NCI-H226 (cell line): ENCODE measurements around the gene EME1.

Experiments
- DNase-seq: peaks from one replicate; pipeline ENCODE4 v3.0.0-alpha.2; 2015

The EME1 gene

GRCh38 chr17:50348522-50349242, 24.3 kb upstream of the EME1 start:
- peak; percentile 61 for DNase-seq

DNA sequence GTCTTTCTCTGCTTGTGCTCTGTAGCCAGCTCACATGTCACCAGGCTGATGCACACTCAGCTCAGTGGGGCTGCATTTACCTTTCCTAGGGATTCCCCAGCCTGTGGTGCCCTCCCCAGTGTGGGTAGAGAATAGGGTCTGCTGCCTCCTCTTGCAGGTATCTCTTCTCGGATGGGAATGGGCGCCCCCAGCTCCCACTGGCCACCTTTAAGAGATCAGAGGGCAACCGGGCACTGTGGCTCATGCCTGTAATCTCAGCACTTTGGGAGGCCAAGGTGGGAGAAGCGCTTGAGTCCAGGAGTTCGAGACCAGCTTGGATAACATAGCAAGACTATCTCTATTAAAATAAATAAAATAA, 23.8 kb upstream of the EME1 start:
- no peak for DNase-seq

- no peak for DNase-seq
Measured at GRCh38 chr17:50350733-50351132, 22.3 kb upstream of the EME1 start.

- peak; percentile 29 for DNase-seq
Measured at GRCh38 chr17:50352072-50352692, 20.8 kb upstream of the EME1 start.

DNA sequence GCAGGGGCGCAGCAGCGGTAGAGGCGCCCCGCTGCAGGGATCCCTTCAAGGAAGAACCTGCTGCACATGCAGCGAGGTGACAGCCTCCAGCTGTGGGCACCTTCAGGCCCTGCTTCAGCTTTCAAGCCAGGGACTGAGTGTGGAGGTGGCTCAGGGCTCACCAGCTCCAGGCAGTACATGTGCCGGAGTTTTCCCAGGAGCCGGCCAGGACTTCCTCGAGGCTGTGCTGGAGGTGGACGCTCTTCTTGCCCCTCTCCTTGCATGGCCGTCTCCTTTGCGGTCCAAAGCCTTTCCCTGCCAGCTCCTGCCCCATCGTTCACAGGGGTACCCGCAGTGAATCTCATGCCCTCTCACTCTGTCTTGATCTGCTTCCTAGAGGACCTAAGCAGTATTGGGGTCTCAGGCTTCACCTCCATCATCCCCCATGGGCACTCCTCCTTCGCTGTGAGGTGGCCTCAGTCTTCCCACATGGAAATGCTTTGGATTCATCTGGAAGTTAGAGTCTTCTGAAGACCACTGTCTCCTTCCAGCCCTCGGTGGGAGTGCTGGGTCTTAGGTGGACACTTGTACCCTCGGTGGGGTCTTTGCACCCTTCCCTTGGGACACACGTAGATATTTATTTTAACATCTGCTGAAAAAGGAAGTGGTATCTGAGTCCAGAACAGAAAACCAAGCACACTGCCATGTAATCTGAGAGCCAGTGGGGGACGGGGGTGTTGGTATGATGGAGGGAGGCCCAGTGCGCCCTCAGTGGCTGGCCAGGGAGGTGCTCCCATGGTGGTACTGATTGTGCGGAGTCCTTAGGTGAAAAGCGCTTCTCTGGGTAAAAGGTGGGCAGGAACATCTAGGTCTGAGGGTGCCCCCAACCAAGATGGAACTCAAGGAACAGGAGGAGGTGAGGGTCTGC, 20.1 kb upstream of the EME1 start:
- no peak for DNase-seq

DNA sequence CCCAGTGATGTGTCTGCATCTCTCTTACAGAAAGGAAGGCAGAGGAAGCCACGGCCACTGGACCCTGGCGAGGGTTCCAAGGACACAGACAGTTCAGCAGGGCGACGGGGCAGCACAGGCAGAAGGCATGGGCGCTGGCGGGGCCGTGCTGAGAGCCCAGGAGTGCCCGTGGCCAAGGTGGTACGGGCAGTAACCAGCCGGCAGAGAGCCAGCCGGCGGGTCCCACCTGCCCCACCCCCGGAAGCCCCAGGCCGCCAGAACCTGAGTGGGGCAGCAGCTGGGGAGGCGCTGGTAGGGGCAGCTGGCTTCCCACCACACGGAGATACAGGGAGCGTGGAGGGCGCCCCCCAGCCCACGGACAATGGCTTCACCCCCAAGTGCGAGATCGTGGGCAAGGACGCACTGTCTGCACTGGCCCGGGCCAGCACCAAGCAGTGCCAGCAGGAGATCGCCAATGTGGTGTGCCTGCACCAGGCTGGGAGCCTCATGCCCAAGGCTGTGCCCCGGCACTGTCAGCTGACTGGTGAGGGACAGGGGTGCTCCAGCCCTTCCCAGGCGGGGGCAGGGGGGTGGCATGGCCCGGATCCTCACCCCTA, 19.3 kb upstream of the EME1 start:
- DNase-seq = no peak

GRCh38 chr17:50354198-50354597, 18.8 kb upstream of the EME1 start:
- DNase-seq = no peak

DNA sequence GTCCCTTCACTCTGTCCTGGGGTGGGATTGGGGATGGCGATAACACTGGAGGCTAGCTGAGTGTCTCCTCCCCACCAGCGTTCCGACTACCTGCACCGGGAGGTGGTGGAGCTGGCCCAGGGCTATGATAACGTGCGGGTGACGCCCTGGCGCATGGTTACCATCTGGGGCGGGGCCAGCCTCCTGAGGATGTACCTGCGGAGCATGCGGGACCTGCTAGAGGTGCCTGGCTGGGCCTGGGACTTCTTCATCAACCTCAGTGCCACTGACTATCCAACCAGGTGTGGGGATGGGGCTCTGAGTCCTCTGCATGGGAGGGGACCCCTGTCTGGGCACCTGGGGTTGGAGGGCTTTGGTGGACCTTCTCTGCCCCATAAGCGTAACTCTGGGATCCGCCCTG, 18.3 kb upstream of the EME1 start:
- DNase-seq = no peak

DNA sequence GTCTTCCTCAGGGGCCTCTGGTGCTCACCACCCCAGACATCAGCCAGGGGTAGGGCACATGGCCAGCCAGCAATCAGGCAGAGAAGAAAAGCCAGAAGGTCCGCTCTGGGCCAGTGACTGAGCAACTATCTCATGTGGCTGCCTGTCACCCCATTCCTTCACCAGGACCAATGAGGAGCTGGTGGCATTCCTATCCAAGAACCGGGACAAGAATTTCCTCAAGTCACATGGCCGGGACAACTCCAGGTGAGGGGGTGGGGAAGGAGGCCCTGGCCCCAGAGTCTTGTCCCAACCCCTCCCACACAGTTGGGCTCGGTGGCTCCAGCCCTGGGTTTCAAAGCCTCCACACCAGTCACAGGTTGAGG, 17.7 kb upstream of the EME1 start:
- no peak for DNase-seq

DNA sequence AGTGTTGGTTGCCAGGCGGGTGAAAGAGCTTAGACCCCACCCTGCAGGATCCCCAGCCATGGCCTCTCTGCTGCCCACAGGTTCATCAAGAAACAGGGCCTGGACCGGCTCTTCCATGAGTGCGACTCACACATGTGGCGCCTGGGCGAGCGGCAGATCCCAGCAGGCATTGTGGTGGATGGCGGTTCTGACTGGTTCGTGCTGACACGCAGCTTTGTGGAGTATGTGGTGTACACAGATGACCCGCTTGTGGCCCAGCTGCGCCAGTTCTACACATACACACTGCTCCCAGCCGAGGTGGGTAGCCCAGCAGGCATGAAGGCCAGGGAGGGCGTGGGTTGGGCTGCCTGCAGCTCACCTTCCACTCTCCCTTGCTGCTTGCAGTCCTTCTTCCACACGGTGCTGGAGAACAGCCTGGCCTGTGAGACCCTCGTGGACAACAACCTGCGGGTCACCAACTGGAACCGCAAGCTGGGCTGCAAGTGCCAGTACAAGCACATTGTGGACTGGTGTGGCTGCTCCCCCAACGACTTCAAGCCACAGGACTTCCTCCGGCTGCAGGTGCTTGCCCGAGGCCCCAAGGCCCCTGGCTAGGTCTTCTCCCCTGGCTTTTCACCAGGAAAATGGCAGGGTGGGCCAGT, 17.2 kb upstream of the EME1 start:
- no peak for DNase-seq

GRCh38 chr17:50356418-50356817, 16.6 kb upstream of the EME1 start:
- no peak for DNase-seq

DNA sequence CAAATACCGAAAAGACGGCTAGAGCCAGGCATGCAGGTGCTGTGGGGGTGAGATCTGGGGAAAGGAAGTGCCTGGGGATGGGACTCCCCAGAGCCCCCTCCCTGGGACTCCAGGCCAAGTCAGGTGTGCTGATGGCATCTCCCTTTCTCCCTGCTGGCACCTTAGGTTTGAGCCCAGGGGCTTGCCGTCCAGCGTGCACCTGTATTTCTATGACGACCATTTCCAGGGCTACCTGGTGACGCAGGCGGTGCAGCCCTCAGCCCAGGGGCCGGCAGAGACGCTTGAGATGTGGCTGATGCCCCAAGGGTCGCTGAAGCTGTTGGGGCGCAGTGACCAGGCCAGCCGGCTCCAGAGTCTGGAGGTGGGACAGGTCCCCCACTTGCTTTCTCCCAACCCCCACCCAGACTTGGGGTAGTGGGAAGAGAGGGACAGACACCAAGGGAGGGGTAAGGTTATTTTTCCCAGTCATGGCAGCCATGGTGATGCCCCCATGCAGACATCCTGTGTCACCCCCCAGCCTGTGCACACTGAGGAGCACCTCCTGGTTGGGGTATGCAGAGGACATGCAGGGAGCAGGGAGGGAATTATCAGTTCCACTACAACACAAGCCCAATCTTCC, 16.0 kb upstream of the EME1 start:
- no peak for DNase-seq

DNA sequence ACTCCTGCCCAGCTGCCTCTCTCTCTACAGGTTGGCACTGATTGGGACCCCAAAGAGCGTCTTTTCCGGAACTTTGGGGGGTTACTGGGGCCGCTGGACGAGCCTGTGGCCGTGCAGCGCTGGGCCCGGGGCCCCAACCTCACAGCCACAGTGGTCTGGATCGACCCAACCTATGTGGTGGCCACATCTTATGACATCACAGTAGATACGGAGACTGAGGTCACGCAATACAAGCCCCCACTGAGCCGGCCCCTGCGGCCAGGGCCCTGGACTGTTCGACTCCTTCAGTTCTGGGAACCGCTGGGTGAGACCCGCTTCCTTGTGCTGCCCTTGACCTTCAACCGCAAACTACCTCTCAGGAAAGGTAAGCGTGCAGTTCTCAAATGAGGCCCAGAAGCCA, 14.9 kb upstream of the EME1 start:
- no peak for DNase-seq

DNA sequence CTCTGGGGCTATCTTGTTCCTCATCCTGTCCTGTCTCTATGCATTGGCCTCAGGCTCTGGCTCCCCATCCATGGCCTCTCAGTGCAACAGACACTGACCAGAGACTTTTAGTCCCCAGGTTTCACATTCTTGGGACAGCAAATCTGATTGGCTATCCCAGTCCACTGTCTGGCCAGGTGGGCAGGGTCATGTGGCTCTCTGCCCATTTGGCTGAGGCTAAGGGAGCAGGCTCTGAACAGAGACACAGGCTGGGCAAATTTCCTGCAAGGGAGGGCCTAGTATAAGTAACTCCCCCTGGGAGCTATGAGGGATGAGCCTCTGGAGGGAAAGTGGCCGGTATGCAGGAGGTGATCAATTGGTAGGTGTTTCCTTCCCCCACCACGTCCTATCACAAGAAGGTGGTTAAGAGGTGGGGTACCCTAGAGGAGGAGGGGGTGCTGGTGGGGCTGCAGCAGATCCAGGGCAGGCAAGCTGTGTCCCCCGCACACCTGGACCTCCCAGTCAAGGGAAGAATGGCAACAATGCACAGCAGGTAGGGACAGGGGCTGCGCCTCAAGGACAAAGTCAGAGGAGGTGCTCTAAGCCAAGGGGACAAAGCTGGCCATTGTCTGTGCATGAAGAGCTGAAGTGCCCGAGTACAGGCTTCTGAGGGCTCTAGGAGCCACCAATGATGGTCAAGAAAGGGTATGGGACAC, 13.9 kb upstream of the EME1 start:
- no peak for DNase-seq

DNA sequence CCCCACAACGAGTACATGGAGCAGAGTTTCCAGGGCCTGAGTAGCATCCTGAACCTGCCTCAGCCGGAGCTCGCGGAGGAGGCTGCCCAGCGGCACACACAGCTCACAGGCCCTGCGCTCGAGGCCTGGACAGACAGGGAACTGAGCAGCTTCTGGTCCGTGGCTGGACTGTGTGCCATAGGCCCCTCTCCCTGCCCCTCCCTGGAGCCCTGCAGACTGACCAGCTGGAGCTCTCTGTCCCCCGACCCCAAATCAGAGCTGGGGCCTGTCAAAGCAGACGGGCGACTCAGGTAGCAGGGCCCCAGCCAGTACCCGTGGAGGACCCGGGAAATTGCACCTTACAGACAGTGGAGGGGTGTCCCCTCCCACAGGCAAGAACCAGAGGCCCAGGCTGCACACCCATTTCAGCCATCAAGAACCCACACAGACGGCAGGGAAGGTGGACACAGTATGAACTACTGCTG, 13.0 kb upstream of the EME1 start:
- DNase-seq = no peak

GRCh38 chr17:50360486-50361115, 12.4 kb upstream of the EME1 start:
- DNase-seq = no peak

GRCh38 chr17:50361561-50362480, 11.2 kb upstream of the EME1 start:
- DNase-seq = no peak

DNA sequence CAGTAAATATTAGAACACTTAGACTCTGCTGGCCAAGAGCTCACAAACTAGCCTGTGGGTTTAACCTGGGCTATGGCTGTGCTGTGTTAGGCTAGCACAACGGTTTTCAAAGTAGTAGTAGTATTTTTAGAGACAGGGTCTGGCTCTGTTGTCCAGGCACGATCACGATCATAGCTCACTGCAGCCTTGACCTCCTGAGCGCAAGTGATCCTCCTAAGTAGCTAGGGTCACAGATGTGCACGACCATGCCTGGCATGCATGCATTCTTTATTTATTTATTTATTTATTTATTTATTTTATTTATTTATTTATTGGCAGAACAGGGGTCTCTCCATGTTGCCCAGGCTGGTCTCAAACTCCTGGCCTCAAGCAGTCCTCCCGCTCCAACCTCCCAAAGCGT, 10.4 kb upstream of the EME1 start:
- DNase-seq = no peak

- peak; percentile 48 for DNase-seq
Measured at GRCh38 chr17:50363217-50364060, 9.6 kb upstream of the EME1 start.
